NCI-H2227 treated with DMSO at 0.1 percent for 48 hours (cell line): Measurements from ENCODE around the gene SMIM27.
"Not testable (repeated sequence)": the region's sequence is repeated elsewhere in the genome, so short reads cannot be mapped to it uniquely, and the experiment has no call there.

Source experiments
- DNase-seq: peaks from one replicate; lab custom pipeline; 2025; lab: John Stamatoyannopoulos, UW

SMIM27 gene

GRCh38 chr9:32552172-32552872, at the start of gene SMIM27, which contains the start of gene TOPORS:
SMIM27 (plus strand) TSS chr9:32552327; CDS start chr9:32552435, 108 bp downstream.
TOPORS (minus strand) TSS chr9:32552586; CDS start chr9:32552436, 150 bp downstream.
- DNase-seq: peak; percentile 90

- DNase-seq: no peak
These were observed 49.7 kb upstream of the SMIM27 start for GRCh38 chr9:32502464-32502863.

- no peak for DNase-seq
These were observed 49.1 kb upstream of the SMIM27 start for GRCh38 chr9:32503008-32503407.

GRCh38 chr9:32508728-32509127, 43.4 kb upstream of the SMIM27 start:
- DNase-seq: no peak

- DNase-seq: no peak
These were observed 35.9 kb upstream of the SMIM27 start for GRCh38 chr9:32516241-32516640.

GRCh38 chr9:32518276-32518675, 33.9 kb upstream of the SMIM27 start:
- no peak for DNase-seq

GRCh38 chr9:32523910-32524309, 28.2 kb upstream of the SMIM27 start:
- no peak for DNase-seq

- DNase-seq: not testable (repeated sequence)
These were observed 27.6 kb upstream of the SMIM27 start for GRCh38 chr9:32524558-32524891.

- DNase-seq: peak; percentile 22
These were observed 27.0 kb upstream of the SMIM27 start for GRCh38 chr9:32524892-32525708.

- peak; percentile 36 for DNase-seq
These were observed 26.5 kb upstream of the SMIM27 start for GRCh38 chr9:32525709-32526030.

GRCh38 chr9:32526041-32526706, 26.0 kb upstream of the SMIM27 start, which contains the start of gene RIGI:
RIGI (minus strand) TSS chr9:32526196; CDS start chr9:32526166, 30 bp downstream.
- peak; percentile 91 for DNase-seq

- no peak for DNase-seq
These were observed 25.4 kb upstream of the SMIM27 start for GRCh38 chr9:32526707-32527048.

- DNase-seq: no peak
These were observed 18.8 kb upstream of the SMIM27 start for GRCh38 chr9:32533336-32533735.

GRCh38 chr9:32533816-32534215, 18.3 kb upstream of the SMIM27 start:
- DNase-seq: no peak

- no peak for DNase-seq
These were observed 9.1 kb upstream of the SMIM27 start for GRCh38 chr9:32543047-32543446.

- no peak for DNase-seq
These were observed 6.2 kb upstream of the SMIM27 start for GRCh38 chr9:32545884-32546283.

GRCh38 chr9:32548213-32548612, 3.9 kb upstream of the SMIM27 start:
- DNase-seq: not testable (repeated sequence)

GRCh38 chr9:32550150-32550561, 2.0 kb upstream of the SMIM27 start:
- no peak for DNase-seq

GRCh38 chr9:32550562-32551275, 1.4 kb upstream of the SMIM27 start:
- DNase-seq: peak; percentile 90

- DNase-seq: peak; percentile 40
These were observed 663 bp upstream of the SMIM27 start for GRCh38 chr9:32551276-32552051.

- no peak for DNase-seq
These were observed 2.0 kb downstream of the SMIM27 start for GRCh38 chr9:32554107-32554506.
